Aorta (tissue), 5 donors: ENCODE results near the gene ABCD2. TPM values are rescaled to one million over a fixed set of nuclear protein-coding genes. Genes with fewer than 3 reads are reported as not detected.
A peak's percentile ranks its signal among the peaks of the same experiment; 100 is the strongest.
"Not testable (repeated sequence)": the region's sequence is repeated elsewhere in the genome, so short reads cannot be mapped to it uniquely, and the experiment has no call there.

Source experiments
- ATAC-seq: fragments of 200-7000 bp; cut with Tn5 transposase; one replicate; pipeline ENCODE4 v1.9.1; 2022; ENCODE audit warnings: moderate library complexity; ENCODE audit not compliant: low FRiP score
- DNase-seq, 2 donors: peaks; one replicate each; pipeline ENCODE4 v3.0.0-alpha.2; 2020
- H3K27ac ChIP-seq, 2 donors: one replicate each; pipeline ENCODE4 v1.5.1; 2013; ENCODE audit warnings: low read length in 2 of 2, mild to moderate bottlenecking in 2 of 2, moderate library complexity in 2 of 2, control low read depth in 1 of 2, inconsistent platforms in 1 of 2, low read depth in 1 of 2
- H3K27me3 ChIP-seq, 2 donors: one replicate each; pipeline ENCODE4 v1.6.1; 2013; ENCODE audit warnings: control low read depth in 1 of 2, low read length in 1 of 2, mild to moderate bottlenecking in 1 of 2, moderate library complexity in 1 of 2; ENCODE audit not compliant: insufficient read depth in 2 of 2, control insufficient read depth in 1 of 2
- H3K36me3 ChIP-seq, 2 donors: one replicate each; pipeline ENCODE4 v1.6.1; 2013; ENCODE audit warnings: control low read depth in 1 of 2, low read length in 1 of 2, mild to moderate bottlenecking in 1 of 2; ENCODE audit not compliant: insufficient read depth in 2 of 2, control insufficient read depth in 1 of 2
- H3K4me1 ChIP-seq, 2 donors: one replicate each; pipeline ENCODE4 v1.6.1; 2013; ENCODE audit warnings: low read length in 2 of 2, control low read depth in 1 of 2, mild to moderate bottlenecking in 1 of 2, moderate library complexity in 1 of 2; ENCODE audit not compliant: insufficient read depth in 2 of 2, control insufficient read depth in 1 of 2
- H3K4me3 ChIP-seq, 2 donors: one replicate each; pipeline ENCODE4 v1.5.1; 2013; ENCODE audit warnings: low read length in 2 of 2, control low read depth in 1 of 2, mild to moderate bottlenecking in 1 of 2
- H3K9me3 ChIP-seq: one replicate; pipeline ENCODE4 v1.6.1; 2013; ENCODE audit warnings: mild to moderate bottlenecking, low read length; ENCODE audit not compliant: control insufficient read depth
- WGBS, 2 donors: extraction: QIAGEN DNeasy Blood & Tissue Kit; methylation state at CpG; one replicate each; pipeline ENCODE4 v1.1.7; 2013; 5-methylcytosine and 5-hydroxymethylcytosine counted together
- intact Hi-C, 2 donors: fragments of 100-400 bp; cut with DNase I; formaldehyde crosslinking; loops; one replicate each; pipeline versions ENCODE4 v1.14.2 to v1.15.0; 2022
- polyA plus RNA-seq, 2 donors: library from polyadenylated mRNA; stranded (reverse); fragments of 200-250 nt; gene quantifications; one replicate each; pipeline ENCODE4 v1.2.3, GENCODE V29; 2013
- total RNA-seq, 2 donors: library from RNA; stranded (reverse); fragmentation: NEBNext Ultra II Directional; extraction: Animal tissue kit (Norgen Biotek cat#: 25700); gene quantifications; one replicate each; pipeline ENCODE4 v1.2.1, GENCODE V29; 2021
- donor health status: healthy with polysubstance abuse.
- donor health status: Bipolar disorder and iron deficiency.
- donor health status: DM: no; HTN: no; CAD: no.
- donor health status: DM: no; HTN: no; CAD: no.
- donor health status: DM: yes; HTN: yes; CAD: no.

ABCD2 gene
- total and polyA plus RNA-seq, 4 donors = 0.03 to 0.75 (median 0.34) TPM

DNA sequence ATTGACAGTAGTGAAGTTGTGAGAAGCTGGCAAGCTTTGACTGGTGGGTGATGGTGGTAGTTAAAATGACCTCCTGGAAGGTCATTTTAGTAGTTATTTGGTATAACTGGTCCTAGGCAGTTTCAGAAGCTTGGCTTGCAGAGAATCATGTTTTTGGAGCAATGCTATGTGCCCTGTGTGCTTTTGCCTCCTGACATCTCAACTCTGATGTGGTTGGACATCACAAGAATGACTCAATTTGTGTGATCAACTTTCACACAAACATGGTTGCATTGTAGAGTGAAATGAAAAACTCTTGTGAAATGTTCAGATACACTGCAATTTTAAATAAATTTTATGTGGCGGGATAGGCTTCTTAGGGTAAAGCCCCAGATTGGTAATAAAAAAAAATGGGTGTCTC lies 8.3 kb upstream of the ABCD2 start:
- no peak for DNase-seq
- Histone ChIP-seq H3K4me1 (no peaks in the 10 kb centered on the region), H3K4me3 (no peak overlapping the region), H3K36me3 (no peaks in the 10 kb centered on the region), H3K27me3 (no peaks in the 10 kb centered on the region), H3K27ac (no peak overlapping the region), H3K9me3 (no peaks in the 10 kb centered on the region)
- intact Hi-C loops = no loop called here
- no peak for ATAC-seq
- WGBS, 2 donors = 53 to 61% methylated on average over 1 of the region's 1 CpG

DNA sequence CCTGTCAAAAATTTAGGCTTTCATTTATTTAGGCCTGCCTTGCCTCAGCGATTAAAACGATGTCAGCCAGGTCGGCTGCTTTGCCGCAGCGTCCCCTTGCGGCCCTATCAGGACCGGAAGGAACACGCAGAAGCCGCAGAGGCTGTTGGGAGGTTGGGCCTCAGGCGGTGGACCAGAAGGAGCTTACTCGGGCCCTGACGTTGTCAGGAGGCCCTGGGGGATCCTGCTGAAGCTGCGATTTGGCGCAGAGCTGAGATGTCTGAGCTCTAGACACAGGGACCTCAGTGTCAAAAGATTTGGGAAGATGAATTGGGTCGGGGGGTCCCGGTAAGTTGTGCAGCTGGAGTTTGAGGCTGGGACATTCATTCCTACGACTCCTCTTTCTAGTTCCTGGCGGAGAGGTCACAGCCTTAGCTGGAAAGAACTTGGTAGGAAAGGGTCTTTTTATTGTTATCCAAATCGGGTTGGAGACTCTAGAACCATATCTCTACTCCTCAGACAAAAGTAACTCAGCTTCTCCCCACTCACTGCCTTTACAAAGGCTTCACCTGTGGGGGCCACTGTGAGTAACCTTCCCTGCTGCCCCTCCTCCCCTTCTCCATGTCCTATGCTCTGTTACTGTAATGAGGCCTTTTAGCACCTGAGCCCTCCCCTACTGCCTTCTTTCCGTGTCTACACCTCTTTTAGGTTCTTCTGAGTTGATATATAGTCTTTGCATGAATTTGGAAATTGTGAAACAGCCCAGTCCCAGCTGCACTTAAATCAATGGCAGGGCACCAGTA lies 6.6 kb upstream of the ABCD2 start:
- peak in 1 of 2 donors; percentile 60 for DNase-seq
- Histone ChIP-seq H3K27ac (no peak overlapping the region), H3K4me1 (peaks cover 0 to 2% of the 10 kb centered on the region in 2 donors), H3K9me3 (peaks cover 1% of the 10 kb centered on the region), H3K27me3 (no peaks in the 10 kb centered on the region), H3K36me3 (no peaks in the 10 kb centered on the region), H3K4me3 (no peak overlapping the region)
- WGBS, 2 donors = 82 to 86% methylated on average over 20 of the region's 20 CpGs
- intact Hi-C loops = no loop called here
- ATAC-seq = no peak

DNA sequence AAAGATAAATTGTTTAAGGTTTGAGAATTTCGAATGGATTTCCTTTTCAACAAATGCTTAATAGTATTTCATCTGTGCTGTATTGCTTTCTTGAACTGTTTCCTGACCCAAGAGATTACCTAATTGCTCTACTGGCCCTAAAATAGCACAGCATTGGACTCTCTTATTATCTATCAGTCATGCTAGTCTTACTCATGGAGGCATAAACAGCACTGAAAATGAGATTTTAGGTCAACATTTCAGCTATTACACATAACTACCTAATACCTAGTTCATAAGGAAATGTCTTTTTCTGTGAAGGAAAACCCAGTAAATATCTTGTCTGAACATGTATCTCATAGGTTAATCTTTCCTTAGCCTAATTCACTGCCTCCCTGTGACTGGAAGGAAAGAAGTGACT lies 4.3 kb upstream of the ABCD2 start:
- WGBS, 2 donors = 60 to 65% methylated on average over 1 of the region's 1 CpG
- Histone ChIP-seq H3K4me3 (no peak overlapping the region), H3K4me1 (peaks cover 0 to 2% of the 10 kb centered on the region in 2 donors), H3K27ac (no peak overlapping the region), H3K36me3 (no peaks in the 10 kb centered on the region), H3K9me3 (peaks cover 1% of the 10 kb centered on the region), H3K27me3 (no peaks in the 10 kb centered on the region)
- no peak for DNase-seq
- intact Hi-C loops = no loop called here
- ATAC-seq = no peak

DNA sequence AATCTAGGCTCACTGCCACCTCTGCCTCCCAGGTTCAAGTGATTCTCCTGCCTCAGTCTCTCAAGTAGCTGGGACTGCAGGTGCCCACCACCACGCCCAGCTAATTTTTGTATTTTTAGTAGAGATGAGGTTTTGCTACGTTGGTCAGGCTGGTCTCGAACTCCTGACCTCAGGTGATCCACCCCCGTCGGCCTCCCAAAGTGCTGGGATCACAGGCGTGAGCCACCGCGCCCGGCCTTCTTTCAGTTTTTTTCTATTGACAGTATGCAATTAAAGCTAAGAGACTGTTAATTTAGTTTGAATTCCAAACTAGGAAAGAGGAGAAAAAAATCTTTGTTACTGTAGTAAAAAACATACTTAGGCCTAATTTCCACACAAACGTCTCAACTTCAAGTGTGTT lies 3.6 kb upstream of the ABCD2 start:
- H3K27me3 ChIP-seq, ATAC-seq, H3K36me3 ChIP-seq, H3K4me3 ChIP-seq, H3K27ac ChIP-seq, intact Hi-C loops, H3K9me3 ChIP-seq, H3K4me1 ChIP-seq: not testable (repeated sequence)
- 96% methylated on average over 10 of the region's 10 CpGs for WGBS, 2 donors
- peak in 1 of 2 donors; percentile 48 for DNase-seq

DNA sequence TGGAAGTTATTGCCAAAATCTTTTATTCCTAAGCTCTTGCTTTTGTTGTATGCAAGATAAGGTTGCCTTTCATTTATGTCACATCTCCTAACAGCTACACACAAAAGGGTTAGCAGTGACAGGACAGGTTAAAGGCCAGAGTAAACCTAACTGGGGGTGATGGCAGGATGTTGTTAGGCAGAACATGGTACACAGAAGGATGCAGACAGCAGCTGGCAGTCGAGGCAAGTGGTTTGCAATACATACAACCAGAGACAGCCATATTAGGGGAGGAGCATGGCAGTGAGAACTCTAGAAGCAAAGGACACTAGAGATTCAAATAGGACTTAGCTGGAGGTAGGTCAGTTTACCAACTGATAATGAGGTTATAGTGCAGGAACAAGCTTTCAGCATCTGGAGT lies 2.7 kb upstream of the ABCD2 start:
- DNase-seq (no peak), ATAC-seq (no peak)
- 54 to 62% methylated on average over 1 of the region's 1 CpG for WGBS, 2 donors
- Histone ChIP-seq H3K4me3 (no peak overlapping the region), H3K4me1 (peaks cover 0 to 2% of the 10 kb centered on the region in 2 donors), H3K9me3 (peaks cover 1% of the 10 kb centered on the region), H3K36me3 (no peaks in the 10 kb centered on the region), H3K27ac (no peak overlapping the region), H3K27me3 (no peaks in the 10 kb centered on the region)
- intact Hi-C loops = no loop called here

DNA sequence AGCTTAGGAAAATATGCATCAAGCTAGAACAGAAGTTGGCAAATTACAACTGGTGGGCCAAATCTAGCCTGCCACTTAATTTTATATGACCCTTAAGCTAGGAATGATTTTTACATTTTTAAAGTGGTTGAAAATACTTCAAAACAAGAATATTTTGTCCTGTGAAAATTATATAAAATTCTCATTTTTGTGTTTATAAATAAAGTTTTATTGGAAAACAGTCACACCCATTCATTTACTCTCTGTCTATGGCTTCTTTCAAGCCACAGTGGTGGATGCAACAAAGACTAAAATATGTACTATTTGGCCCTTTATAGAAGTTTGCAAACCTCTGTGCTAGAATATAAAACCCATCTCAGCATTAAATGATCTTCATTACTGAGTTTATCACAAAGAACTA lies 2.1 kb upstream of the ABCD2 start:
- intact Hi-C loops = no loop called here
- Histone ChIP-seq H3K4me3 (no peak overlapping the region), H3K36me3 (no peaks in the 10 kb centered on the region), H3K27ac (no peak overlapping the region), H3K27me3 (no peaks in the 10 kb centered on the region), H3K9me3 (peaks cover 1% of the 10 kb centered on the region), H3K4me1 (peaks cover 0 to 2% of the 10 kb centered on the region in 2 donors)
- DNase-seq (no peak), ATAC-seq (no peak)

DNA sequence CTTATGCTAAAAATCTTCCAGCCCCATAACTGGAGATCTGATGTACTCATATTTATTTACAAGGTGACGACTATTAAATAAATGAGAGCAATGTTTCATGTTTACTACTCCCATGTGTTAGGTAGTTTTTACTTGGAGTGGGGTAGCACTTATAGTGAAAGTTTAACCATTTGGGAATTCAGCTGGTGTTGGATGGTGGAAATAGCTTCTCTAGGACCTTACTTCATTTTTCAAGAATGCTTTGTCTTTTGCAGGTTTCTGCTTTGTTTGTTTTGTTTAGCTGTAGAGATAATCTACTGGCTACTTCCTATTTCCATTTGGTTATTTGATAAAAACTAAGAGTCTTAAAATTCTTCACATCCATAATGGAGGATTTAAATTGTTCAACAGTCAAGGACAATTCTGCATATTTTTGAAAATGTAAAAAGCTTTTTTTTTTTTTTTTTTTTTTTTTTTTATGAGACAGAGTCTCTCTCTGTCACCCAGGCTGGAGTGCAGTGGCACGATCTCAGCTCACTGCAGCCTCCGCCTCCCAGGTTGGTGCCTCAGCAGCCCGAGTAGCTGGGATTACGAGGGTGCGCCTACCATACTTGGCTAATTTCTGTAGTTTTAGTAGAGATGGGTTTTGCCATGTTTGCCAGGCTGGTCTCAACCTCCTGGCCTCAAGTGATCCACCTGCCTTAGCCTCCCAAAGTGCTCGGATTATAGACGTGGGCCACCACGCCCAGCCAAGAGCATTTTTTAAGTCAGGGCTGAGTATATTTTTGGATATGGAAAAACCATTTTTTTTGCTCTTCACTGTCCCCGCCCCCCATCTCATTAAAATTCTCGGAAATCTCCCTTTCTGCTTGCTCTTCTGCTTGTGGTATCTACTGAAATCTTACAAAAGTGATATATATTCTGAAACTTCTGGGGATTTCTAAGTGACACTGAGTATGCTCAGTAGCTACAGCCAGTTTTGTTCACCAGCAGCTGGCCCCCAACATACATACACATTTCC lies 1.4 kb upstream of the ABCD2 start:
- H3K4me3 ChIP-seq = peak overlapping the region; percentile 69 to 97
- peaks cover 0 to 2% of the 10 kb centered on the region in 2 donors for H3K4me1 ChIP-seq
- H3K9me3 ChIP-seq = peaks cover 1% of the 10 kb centered on the region
- intact Hi-C loops = no loop called here
- H3K27ac ChIP-seq = no peak overlapping the region
- 63 to 74% methylated on average over 11 of the region's 11 CpGs for WGBS, 2 donors
- H3K27me3 ChIP-seq = no peaks in the 10 kb centered on the region
- H3K36me3 ChIP-seq = no peaks in the 10 kb centered on the region
- DNase-seq (peak in 1 of 2 donors; percentile 36), ATAC-seq (no peak)

DNA sequence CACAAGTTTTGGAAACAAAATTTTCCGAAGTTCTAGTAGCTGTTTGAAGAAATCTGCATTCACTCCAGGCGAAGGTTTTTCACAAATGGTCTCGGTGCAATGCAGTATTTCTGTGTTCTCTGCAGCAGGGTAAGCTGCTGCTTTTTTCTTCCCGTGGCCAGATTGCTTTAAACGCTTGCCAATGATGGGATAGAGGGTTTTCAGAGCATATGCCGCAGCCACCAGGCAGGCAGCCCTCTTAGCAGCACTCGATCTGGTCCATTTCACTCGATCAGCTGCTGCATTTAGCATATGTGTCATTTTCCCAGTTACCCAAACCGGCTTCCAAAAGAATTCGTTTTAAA lies 315 bp downstream of the ABCD2 start:
- peak overlapping the region; percentile 69 to 97 for H3K4me3 ChIP-seq
- ATAC-seq (peak; percentile 51), DNase-seq (no peak)
- 2 to 3% methylated on average over 10 of the region's 10 CpGs for WGBS, 2 donors
- intact Hi-C loops = no loop called here
- H3K9me3 ChIP-seq = peaks cover 1% of the 10 kb centered on the region
- H3K27ac ChIP-seq = peak overlapping the region in 1 of 2 donors; percentile 23
- peaks cover 0 to 2% of the 10 kb centered on the region in 2 donors for H3K4me1 ChIP-seq
- H3K27me3 ChIP-seq = no peaks in the 10 kb centered on the region
- H3K36me3 ChIP-seq = no peaks in the 10 kb centered on the region
